Activated T-helper 1 cell treated with Interleukin-2 at 50 U/mL for 16 hours (primary cell): Measurements from ENCODE around the gene AKT1.

Experiments
- DNase-seq: peaks from one replicate; pipeline ENCODE4 v3.0.0-alpha.2; 2020; ENCODE audit warnings: low read depth

The AKT1 gene

DNA sequence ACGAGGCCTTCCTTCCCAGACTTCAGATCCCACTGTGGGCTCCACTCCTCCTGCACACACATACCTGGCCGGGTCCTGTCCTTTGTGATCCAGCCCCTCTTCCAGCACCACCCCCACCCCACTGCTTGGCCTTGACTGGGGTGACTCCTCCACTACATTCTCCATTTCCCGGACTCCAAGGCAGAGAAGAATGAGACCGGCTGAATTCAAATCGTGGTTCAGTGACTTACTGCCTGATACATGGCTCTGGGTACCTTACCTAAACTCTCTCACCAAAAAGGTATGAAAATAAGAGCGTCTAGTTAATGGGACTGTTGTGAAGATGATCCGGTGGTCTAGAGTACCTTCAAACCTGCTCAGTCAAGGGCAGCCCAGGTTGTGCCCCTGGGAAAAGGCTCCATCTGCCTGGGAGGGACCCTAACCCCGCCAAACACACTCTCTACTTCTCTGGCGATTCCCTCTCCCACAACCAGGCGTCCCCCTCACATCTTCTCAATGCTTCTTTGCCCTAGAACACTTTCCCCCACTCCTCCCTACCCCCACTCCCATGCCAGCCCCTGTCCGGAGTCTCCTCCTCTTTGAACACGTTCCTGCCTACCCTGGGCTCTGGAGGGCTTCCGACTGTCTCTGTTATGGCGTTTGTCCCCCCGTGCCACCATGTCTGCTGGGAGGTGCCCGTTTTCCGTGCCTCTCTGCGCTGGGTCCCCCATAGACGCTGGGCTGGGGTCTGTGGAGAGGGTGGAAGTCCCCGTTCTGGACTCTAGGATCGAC is 3.9 kb upstream of the AKT1 start:
- no peak for DNase-seq

DNA sequence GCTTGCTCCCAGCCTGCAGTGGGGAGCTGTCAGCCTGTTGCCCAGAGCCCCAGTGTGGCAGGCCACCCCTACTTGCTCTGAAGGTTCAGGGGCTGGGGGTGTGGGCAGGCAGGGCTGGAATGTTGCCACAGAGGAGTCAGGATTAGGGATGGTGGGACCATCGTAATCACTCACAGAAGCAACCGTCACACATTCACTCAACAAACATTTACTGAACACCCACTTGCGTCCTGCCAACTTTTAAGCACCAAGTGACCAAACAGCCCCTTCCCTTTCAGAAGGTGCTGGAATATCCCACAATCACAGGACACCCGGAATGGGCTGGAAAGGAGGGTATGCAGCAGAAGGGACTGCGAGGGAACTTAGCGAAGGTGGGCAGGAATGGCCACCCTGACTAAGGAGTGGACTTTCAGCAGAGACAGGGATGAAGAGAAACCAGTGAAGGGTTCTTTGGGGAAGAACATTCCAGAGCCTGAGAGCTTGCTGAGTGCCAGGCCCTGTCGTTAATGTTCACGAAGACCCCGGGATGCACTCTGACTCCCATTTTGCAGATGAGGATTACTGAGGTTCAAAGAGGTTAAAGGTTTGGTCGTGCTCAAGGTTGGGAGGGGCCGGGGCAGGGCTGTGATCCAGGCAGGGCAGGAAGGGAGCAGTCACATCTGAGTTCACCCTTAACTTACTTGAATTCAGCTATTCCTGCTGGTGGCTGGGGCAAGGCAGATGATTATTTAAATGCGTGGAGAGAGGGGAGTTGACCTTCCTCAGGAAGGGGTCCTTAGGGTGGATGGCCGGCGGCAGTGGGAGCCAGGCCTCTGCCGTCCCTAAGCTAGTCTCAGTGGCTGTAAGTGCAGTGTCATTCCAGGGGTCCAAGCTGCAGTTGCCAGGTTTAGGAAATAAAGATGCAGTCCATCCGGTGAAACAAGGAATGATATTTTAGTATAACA is 3.0 kb upstream of the AKT1 start:
- no peak for DNase-seq

GRCh38 chr14:104797115-104798044 is 1.8 kb upstream of the AKT1 start:
- no peak for DNase-seq

GRCh38 chr14:104796687-104797081 is 1.1 kb upstream of the AKT1 start:
- DNase-seq: no peak

- peak; percentile 55 for DNase-seq
Measured at GRCh38 chr14:104795781-104796686, 486 bp upstream of the AKT1 start.

- no peak for DNase-seq
Measured at GRCh38 chr14:104794631-104794992, 936 bp downstream of the AKT1 start.

- no peak for DNase-seq
Measured at GRCh38 chr14:104794099-104794498, 1.4 kb downstream of the AKT1 start.

DNA sequence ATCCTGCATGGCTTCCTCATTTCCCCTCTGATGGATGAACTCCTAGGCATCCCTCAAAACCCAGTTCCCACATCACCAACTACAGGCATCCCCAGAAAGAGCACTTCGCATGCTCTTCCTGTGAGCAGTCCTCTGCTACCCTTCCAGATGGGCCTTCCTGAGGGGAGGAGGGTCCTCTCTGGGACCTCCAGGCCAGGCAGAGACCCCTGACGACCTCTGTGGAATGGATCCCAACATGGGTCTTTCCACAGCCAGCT is 1.9 kb downstream of the AKT1 start:
- no peak for DNase-seq

DNA sequence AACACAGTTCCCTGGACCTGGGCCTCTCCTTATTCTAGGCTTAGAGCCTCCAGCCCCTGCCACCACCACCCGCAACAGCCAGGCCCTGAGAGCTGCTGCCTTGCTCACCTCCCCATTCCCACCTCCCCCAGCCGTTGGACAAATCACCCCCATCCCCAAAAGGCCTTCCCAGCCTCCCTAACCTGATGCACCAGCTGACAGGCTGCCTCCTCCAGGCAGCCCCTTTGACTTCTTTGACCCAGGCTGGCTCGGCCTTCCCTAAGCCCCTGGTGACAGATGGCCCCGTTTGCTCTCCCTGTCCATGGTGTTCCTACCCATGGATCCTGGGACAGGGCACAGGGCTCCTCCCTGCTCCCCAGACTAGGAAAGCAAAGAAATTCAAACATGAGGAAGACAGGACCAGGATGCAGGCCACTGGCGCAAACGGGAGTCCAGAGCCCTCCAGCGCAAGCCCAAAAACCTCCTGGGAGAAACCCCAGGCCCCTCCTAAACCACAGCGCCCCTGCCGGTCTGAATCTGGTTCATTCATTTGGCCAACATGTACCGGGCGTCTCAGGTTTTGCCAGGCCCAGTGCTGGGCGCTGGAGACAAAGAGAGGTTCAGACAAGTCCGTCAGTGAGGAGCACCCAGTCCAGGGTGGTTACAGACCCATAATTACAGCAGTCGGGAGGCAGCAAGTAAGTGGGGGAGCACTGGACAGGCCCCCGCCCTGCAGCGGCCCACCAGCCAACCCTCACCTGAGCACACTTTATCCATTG is 2.4 kb downstream of the AKT1 start:
- no peak for DNase-seq

DNA sequence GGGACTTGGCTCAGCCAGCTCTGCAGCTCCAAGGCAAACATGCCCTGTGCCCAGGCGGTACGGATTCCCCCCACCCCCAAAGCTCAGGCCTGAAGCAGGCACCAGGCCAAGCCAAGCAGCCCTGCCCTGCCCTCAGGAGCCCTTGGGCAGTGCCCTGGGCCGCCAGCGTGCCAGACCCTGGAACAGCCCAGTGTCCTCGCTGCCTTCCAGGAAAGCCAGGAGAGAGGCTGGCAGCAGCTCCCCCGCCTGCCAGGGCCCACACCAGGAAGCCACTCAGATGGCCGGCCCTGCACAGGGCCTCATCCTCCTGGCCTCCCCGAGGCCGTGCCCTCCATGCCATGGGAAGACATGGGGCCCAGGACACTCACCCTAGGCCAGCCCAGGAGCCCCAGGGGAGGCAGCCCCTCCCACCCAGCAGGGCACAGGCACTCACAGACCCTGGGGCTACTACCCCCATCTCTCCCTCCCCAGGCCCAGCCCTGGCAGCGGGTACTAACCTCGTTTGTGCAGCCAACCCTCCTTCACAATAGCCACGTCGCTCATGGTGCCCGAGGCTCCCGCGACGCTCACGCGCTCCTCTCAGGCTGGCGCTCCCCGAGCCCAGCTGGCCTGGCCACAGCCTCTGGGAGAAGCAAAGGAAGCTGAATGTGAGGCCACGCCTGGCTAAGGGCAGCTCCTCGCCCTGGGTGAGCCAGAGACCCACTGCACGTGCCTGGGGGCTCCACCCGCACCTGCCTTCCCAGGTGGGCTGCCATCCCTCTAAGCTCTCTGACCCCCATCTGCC is 3.3 kb downstream of the AKT1 start:
- no peak for DNase-seq

- DNase-seq: no peak
Measured at GRCh38 chr14:104791425-104791824, 4.1 kb downstream of the AKT1 start.

- no peak for DNase-seq
Measured at GRCh38 chr14:104789752-104790743, 5.5 kb downstream of the AKT1 start.

GRCh38 chr14:104788873-104789663 is 6.5 kb downstream of the AKT1 start:
- DNase-seq: no peak

DNA sequence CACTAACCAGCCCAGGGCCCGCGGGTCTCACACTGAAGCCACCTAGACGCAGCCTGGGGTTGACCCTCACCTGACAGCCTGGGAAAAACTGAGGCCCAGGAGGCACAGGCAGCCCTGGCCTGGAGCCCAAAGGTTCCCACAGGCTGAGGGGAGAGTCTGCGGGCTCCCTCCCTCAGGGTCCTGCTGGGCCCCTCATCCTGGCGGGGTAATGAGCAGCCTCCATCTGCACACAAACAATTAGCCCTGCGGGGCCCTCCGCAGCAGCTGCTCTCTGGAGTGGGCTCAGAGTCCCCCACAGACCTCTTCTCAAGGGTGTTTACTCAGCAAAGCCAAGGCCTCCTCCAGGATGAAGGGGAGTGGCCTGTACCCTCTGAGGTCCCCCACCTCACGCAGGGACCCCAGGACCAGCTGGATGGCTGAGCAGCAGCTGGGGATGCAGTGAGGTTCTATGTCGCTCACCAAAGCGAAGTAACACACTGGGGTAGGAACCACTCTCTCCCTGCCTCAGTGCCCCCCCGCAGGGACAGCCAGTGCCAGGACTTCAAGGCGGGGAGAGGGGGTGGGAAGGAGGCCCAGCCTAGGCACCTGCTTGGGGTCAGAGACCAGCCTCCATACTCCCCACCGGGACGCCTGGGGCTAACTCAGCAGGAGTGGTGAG is 7.3 kb downstream of the AKT1 start:
- no peak for DNase-seq

DNA sequence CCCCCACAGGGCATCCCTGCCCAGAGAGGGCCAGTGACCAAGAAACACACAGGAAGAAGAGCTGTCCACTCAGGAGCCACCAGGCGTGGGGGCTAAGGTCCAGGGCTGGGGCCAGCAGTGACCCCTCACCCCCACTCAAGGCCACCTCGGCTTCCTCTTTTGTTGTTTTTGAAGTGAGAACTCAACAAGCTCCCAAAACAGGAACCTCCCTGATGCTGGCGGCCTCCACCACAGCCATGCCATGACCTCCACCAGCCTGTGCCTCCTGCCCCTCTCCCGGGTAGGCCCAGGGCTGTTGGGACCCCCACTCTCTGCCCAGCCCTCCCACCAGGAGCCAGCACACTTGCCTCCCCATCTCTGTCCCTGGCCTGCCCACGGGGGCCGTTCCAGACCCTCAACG is 7.8 kb downstream of the AKT1 start:
- DNase-seq: no peak

- DNase-seq: no peak
Measured at GRCh38 chr14:104786726-104787675, 8.5 kb downstream of the AKT1 start.
